Breast epithelium (tissue), 4 donors: Measurements from ENCODE around the gene ZNHIT1. TPM values are rescaled to one million over a fixed set of nuclear protein-coding genes. Genes with fewer than 3 reads are reported as not detected.

Experiments used
- DNase-seq, 2 donors: peaks; one replicate each; pipeline ENCODE4 v3.0.0-alpha.2; 2019; ENCODE audit warnings: low spot score in 2 of 2
- H3K27ac ChIP-seq, 2 donors: fragments of 200-600 bp; sonication (generic) in 1 of 2; one replicate each; pipeline ENCODE4 v1.5.1; 2016 to 2019; ENCODE audit warnings: mild to moderate bottlenecking in 1 of 2
- H3K27me3 ChIP-seq, 2 donors: fragments of 200-600 bp; sonication (generic) in 1 of 2; one replicate each; pipeline versions ENCODE4 v1.5.1 to v1.6.0; 2017 to 2019; ENCODE audit warnings: control low read depth in 1 of 2, mild to moderate bottlenecking in 1 of 2
- H3K36me3 ChIP-seq: fragments of 200-600 bp; one replicate; pipeline ENCODE4 v1.5.1; 2019
- H3K4me1 ChIP-seq, 2 donors: fragments of 200-600 bp; sonication (generic); one replicate each; pipeline ENCODE4 v1.5.1; 2016 to 2019; ENCODE audit warnings: control low read depth in 1 of 2
- H3K4me3 ChIP-seq, 3 donors: fragments of 200-600 bp; sonication (generic); 1 replicate in 2 of 3; 2 replicates in 1 of 3; pipeline ENCODE4 v1.5.1; 2016 to 2019; ENCODE audit warnings: mild to moderate bottlenecking in 3 of 3, moderate library complexity in 2 of 3
- H3K9me3 ChIP-seq, 2 donors: fragments of 200-600 bp; sonication (generic) in 1 of 2; one replicate each; pipeline ENCODE4 v1.5.1; 2016 to 2019; ENCODE audit warnings: control low read depth in 1 of 2
- CTCF ChIP-seq, 3 donors: fragments of 450-650 bp; IDR thresholded peaks; one replicate each; pipeline ENCODE4 v1.5.1; 2016 to 2017; ENCODE audit warnings: antibody characterized with exemption in 3 of 3, mild to moderate bottlenecking in 3 of 3, moderate library complexity in 3 of 3
- POLR2A ChIP-seq: fragments of 450-650 bp; IDR thresholded peaks from one replicate; pipeline ENCODE4 v1.6.1; 2016; ENCODE audit warnings: antibody characterized with exemption, mild to moderate bottlenecking, moderate library complexity
- POLR2AphosphoS5 ChIP-seq, 3 donors: sonication (generic); formaldehyde crosslinking; IDR thresholded peaks; one replicate each; pipeline ENCODE4 v1.6.1; 2017; ENCODE audit warnings: antibody characterized with exemption in 3 of 3
- intact Hi-C: fragments of 100-400 bp; cut with DNase I; formaldehyde crosslinking; loops from one replicate; pipeline ENCODE4 v1.15.1; 2023; ENCODE audit warnings: low total_unique reads
- total RNA-seq, 3 donors: library from RNA; depleted of rRNA; stranded (reverse); fragments of >200 nt; gene quantifications; one replicate each; pipeline ENCODE4 v1.1.0, GENCODE V29; 2016

ZNHIT1 gene
- total RNA-seq, result 100 to 1,000 TPM in 1 of 3 donors, 10 to 100 TPM in 2; 80.2 to 107 (median 91.4) TPM

- Histone ChIP-seq H3K9me3 (no peaks in the 10 kb centered on the region), H3K4me1 (peaks cover 0 to 6% of the 10 kb centered on the region in 2 donors), H3K36me3 (no peaks in the 10 kb centered on the region), H3K27ac (peak within 1 kb of the TSS; percentile 89 to 91), H3K4me3 (peak within 1 kb of the TSS; percentile 72 to 90 (median 84)), H3K27me3 (no peaks in the 10 kb centered on the region)
- peak; percentile 95 to 97 for DNase-seq
- TF ChIP-seq POLR2A, result no peak
- TF ChIP-seq CTCF (IDR thresholded peaks at IDR 0.05), result peak in 2 of 3 donors; percentile 10 to 13
- TF ChIP-seq POLR2AphosphoS5 (IDR thresholded peaks at IDR 0.05), result peak; percentile 36 to 53 (median 41)
- intact Hi-C loops, result no loop called here
These were observed at the start of gene ZNHIT1, which contains the start of gene PLOD3 for GRCh38 chr7:101217388-101218235. Gene ZNHIT1, plus strand, starts transcription at chr7:101218165. Its CDS starts 31 bp downstream, at chr7:101218196. Gene PLOD3, minus strand, starts transcription at chr7:101217581. Its CDS starts 307 bp downstream, at chr7:101217274.

- no peak for TF ChIP-seq POLR2AphosphoS5 (IDR thresholded peaks at IDR 0.05)
- no peak for TF ChIP-seq CTCF (IDR thresholded peaks at IDR 0.05)
- no peak for TF ChIP-seq POLR2A
- no peaks in the 10 kb centered on the region for H3K36me3 ChIP-seq
- H3K9me3 ChIP-seq, result no peaks in the 10 kb centered on the region
- peaks cover 33 to 100% of the 10 kb centered on the region in 2 donors for H3K27me3 ChIP-seq
- H3K4me3 ChIP-seq, result no peak overlapping the region
- H3K27ac ChIP-seq, result no peak overlapping the region
- H3K4me1 ChIP-seq, result peaks cover 8 to 21% of the 10 kb centered on the region in 2 donors
- intact Hi-C loops, result no loop called here
- DNase-seq, result no peak
These were observed 49.4 kb upstream of the ZNHIT1 start for GRCh38 chr7:101168412-101169049.

- peaks cover 33 to 100% of the 10 kb centered on the region in 2 donors for H3K27me3 ChIP-seq
- no peak for TF ChIP-seq CTCF (IDR thresholded peaks at IDR 0.05)
- no peaks in the 10 kb centered on the region for H3K36me3 ChIP-seq
- DNase-seq, result no peak
- no peak overlapping the region for H3K27ac ChIP-seq
- H3K4me1 ChIP-seq, result peaks cover 3 to 13% of the 10 kb centered on the region in 2 donors
- no peak overlapping the region for H3K4me3 ChIP-seq
- no peaks in the 10 kb centered on the region for H3K9me3 ChIP-seq
- intact Hi-C loops, result no loop called here
These were observed 48.7 kb upstream of the ZNHIT1 start for GRCh38 chr7:101169110-101169837.

- Histone ChIP-seq H3K9me3 (no peaks in the 10 kb centered on the region), H3K4me3 (no peak overlapping the region), H3K27me3 (peaks cover 31 to 100% of the 10 kb centered on the region in 2 donors), H3K27ac (no peak overlapping the region), H3K36me3 (no peaks in the 10 kb centered on the region), H3K4me1 (peaks cover 0 to 9% of the 10 kb centered on the region in 2 donors)
- TF ChIP-seq CTCF (IDR thresholded peaks at IDR 0.05), result peak; percentile 30 to 80 (median 74)
- TF ChIP-seq POLR2AphosphoS5 (IDR thresholded peaks at IDR 0.05), result no peak
- intact Hi-C loops, result no loop called here
- DNase-seq, result peak; percentile 23 to 67
These were observed 48.0 kb upstream of the ZNHIT1 start for GRCh38 chr7:101169838-101170551.
